GM18909 (cell line): Measurements from ENCODE around the gene ZNF526.

Experiments used
- ATAC-seq: cut with Tn5 transposase; IDR thresholded peaks from one replicate; pipeline ENCODE4 v1.9.1; 2021; ENCODE audit warnings: mild to moderate bottlenecking; ENCODE audit not compliant: unreplicated experiment, poor library complexity

The ZNF526 gene

GRCh38 chr19:42274065-42274682 is 54.1 kb downstream of the ZNF526 start:
- ATAC-seq = no peak

- ATAC-seq = no peak
Measured at GRCh38 chr19:42275103-42275502, 55.0 kb downstream of the ZNF526 start.

GRCh38 chr19:42275517-42275916 is 55.4 kb downstream of the ZNF526 start:
- no peak for ATAC-seq

GRCh38 chr19:42276284-42276683 is 56.2 kb downstream of the ZNF526 start:
- ATAC-seq = no peak

- ATAC-seq = no peak
Measured at GRCh38 chr19:42276821-42277220, 56.7 kb downstream of the ZNF526 start.
